HUES64 (cell line): Measurements from ENCODE around the gene LGALS4.

Experiments
- H3K27ac ChIP-seq: 2 replicates; pipeline ENCODE4 v1.7.0; 2013; ENCODE audit warnings: low read depth, low read length, inconsistent platforms
- H3K27me3 ChIP-seq: 2 replicates; pipeline ENCODE4 v1.6.1; 2013; ENCODE audit warnings: mild to moderate bottlenecking, low read length; ENCODE audit not compliant: insufficient read depth
- H3K36me3 ChIP-seq: 2 replicates; pipeline ENCODE4 v1.6.1; 2013; ENCODE audit warnings: mild to moderate bottlenecking, low read length; ENCODE audit not compliant: insufficient read depth
- H3K4me1 ChIP-seq: 2 replicates; pipeline ENCODE4 v1.6.1; 2013; ENCODE audit warnings: mild to moderate bottlenecking, low read length, moderate library complexity; ENCODE audit not compliant: insufficient read depth
- H3K4me3 ChIP-seq: 2 replicates; pipeline ENCODE4 v1.5.1; 2013; ENCODE audit warnings: mild to moderate bottlenecking, low read length, moderate library complexity
- H3K9ac ChIP-seq: 2 replicates; pipeline ENCODE4 v1.6.1; 2013; ENCODE audit warnings: mild to moderate bottlenecking, low read depth, low read length
- H3K9me3 ChIP-seq: 2 replicates; pipeline ENCODE4 v1.6.1; 2013; ENCODE audit warnings: low read depth, low read length; ENCODE audit not compliant: insufficient read depth
- WGBS: fragments of 150-250, 120-280 bp; methylation state at CpG from one replicate; pipeline ENCODE4 v1.1.7; 2013; ENCODE audit warnings: missing lambda C conversion rate; 5-methylcytosine and 5-hydroxymethylcytosine counted together

The LGALS4 gene

GRCh38 chr19:38841787-38842438 lies 29.2 kb upstream of the LGALS4 start:
- Histone ChIP-seq H3K9me3 (no peaks in the 10 kb centered on the region), H3K27me3 (no peaks in the 10 kb centered on the region), H3K9ac (no peak overlapping the region), H3K36me3 (peaks cover 100% of the 10 kb centered on the region), H3K4me3 (no peak overlapping the region), H3K4me1 (no peaks in the 10 kb centered on the region), H3K27ac (no peak overlapping the region)
- WGBS = 97% methylated on average over 18 of the region's 19 CpGs

- 94% methylated on average over 12 of the region's 12 CpGs for WGBS
- no peaks in the 10 kb centered on the region for H3K4me1 ChIP-seq
- H3K9me3 ChIP-seq = no peaks in the 10 kb centered on the region
- no peak overlapping the region for H3K9ac ChIP-seq
- H3K27me3 ChIP-seq = no peaks in the 10 kb centered on the region
- H3K4me3 ChIP-seq = no peak overlapping the region
- peaks cover 100% of the 10 kb centered on the region for H3K36me3 ChIP-seq
- H3K27ac ChIP-seq = no peak overlapping the region
Observed at GRCh38 chr19:38841180-38841766, 28.5 kb upstream of the LGALS4 start.

DNA sequence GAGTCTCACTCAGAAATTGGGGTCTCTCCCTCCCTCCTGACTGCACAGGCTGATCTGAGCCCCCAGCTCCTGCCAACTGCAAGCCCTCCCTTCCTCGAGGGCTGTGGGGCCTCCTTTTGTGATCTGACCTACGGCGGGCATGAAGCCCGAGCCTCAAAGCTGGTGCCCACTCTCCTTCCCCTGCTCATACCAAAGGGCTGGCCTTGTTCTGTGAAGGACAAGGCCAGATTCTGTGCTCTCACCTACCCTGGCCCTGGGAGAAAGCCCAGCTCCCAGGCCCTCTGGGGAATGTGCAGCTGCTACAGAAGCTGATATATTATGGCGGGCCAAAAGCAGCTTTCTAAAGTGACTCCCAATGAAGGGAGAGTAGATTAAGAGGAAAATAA lies 27.8 kb upstream of the LGALS4 start:
- no peaks in the 10 kb centered on the region for H3K4me1 ChIP-seq
- H3K36me3 ChIP-seq = peaks cover 100% of the 10 kb centered on the region
- no peak overlapping the region for H3K27ac ChIP-seq
- H3K4me3 ChIP-seq = no peak overlapping the region
- H3K27me3 ChIP-seq = no peaks in the 10 kb centered on the region
- 97% methylated on average over 5 of the region's 5 CpGs for WGBS
- no peak overlapping the region for H3K9ac ChIP-seq
- H3K9me3 ChIP-seq = no peaks in the 10 kb centered on the region

- Histone ChIP-seq H3K9ac (no peak overlapping the region), H3K9me3 (no peaks in the 10 kb centered on the region), H3K36me3 (peaks cover 98% of the 10 kb centered on the region), H3K27ac (no peak overlapping the region), H3K4me3 (no peak overlapping the region), H3K27me3 (no peaks in the 10 kb centered on the region), H3K4me1 (no peaks in the 10 kb centered on the region)
- WGBS = 95% methylated on average over 28 of the region's 28 CpGs
Observed at GRCh38 chr19:38839816-38840582, 27.3 kb upstream of the LGALS4 start.

DNA sequence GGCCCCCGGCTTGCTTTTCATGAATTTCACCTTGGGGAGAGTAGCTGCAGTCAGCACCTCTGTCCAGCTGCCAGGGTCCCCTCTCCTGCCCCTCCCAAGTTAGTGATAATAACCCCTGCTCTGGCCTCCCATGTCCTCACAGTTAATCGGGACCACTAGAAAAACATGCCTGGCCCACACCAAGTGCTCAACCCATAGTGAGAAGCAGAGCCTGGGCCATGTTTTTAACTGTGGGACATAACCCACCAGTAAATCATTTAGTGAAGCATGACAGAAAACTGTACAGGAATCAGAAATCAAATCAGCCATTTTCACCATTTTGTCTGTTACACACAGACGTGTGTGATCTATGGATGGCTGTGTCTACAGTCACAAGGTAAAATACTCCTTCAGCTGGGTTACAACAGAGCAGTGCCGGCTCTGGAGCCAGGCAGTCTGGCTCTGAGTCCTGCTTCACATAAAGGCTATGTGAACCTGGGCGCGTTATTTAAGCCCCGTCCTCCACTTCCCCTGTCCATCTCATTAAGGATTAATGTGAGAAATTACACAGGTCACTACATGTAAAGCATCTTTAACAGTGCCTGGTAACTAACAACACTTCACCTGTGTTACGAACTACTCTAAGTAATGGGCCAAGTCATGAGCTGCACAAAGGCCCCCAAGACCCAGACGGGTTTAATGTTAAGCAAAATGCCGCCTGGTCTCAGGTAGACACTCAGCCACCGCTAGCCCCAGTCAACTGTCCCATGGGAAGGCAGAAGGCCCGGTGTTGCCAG lies 26.4 kb upstream of the LGALS4 start:
- H3K4me1 ChIP-seq = no peaks in the 10 kb centered on the region
- H3K9me3 ChIP-seq = no peaks in the 10 kb centered on the region
- 97% methylated on average over 12 of the region's 12 CpGs for WGBS
- no peak overlapping the region for H3K9ac ChIP-seq
- no peaks in the 10 kb centered on the region for H3K27me3 ChIP-seq
- peak overlapping the region; percentile 12; the same call in 1 of the 2 replicates for H3K27ac ChIP-seq
- H3K4me3 ChIP-seq = no peak overlapping the region
- H3K36me3 ChIP-seq = peaks cover 90% of the 10 kb centered on the region

GRCh38 chr19:38838208-38838985 lies 25.7 kb upstream of the LGALS4 start:
- H3K27ac ChIP-seq = peak overlapping the region; percentile 35; the same call in 1 of the 2 replicates
- H3K4me3 ChIP-seq = no peak overlapping the region
- 95% methylated on average over 18 of the region's 19 CpGs for WGBS
- H3K9ac ChIP-seq = no peak overlapping the region
- H3K4me1 ChIP-seq = no peaks in the 10 kb centered on the region
- H3K9me3 ChIP-seq = no peaks in the 10 kb centered on the region
- no peaks in the 10 kb centered on the region for H3K27me3 ChIP-seq
- peaks cover 82% of the 10 kb centered on the region for H3K36me3 ChIP-seq

DNA sequence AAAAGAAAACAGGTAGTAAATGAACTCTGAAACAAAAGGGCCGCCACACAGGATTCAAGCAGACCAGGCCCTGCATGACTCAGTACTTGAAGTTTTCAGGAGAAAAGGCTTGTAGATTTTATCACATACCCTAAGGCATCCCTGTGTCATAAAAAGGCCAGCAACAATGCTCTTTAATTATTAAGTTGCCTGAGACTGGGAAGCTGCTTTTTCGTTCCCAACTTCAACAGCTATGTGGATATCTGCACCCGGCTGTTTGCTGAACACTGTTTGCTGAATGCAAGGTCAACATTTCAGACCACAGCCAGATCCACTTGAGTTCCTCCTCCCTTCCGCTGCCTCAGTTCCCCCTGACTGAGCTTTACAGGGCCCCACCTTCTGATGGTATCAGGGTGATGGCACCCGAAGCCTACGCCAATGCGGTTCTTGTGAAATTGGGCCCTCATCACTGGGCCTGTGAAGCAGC lies 24.9 kb upstream of the LGALS4 start:
- Histone ChIP-seq H3K9ac (no peak overlapping the region), H3K27ac (peak overlapping the region; percentile 35; the same call in 1 of the 2 replicates), H3K36me3 (peaks cover 75% of the 10 kb centered on the region), H3K4me1 (no peaks in the 10 kb centered on the region), H3K27me3 (no peaks in the 10 kb centered on the region), H3K9me3 (no peaks in the 10 kb centered on the region), H3K4me3 (no peak overlapping the region)
- 96% methylated on average over 7 of the region's 7 CpGs for WGBS

- Histone ChIP-seq H3K4me1 (peaks cover 4% of the 10 kb centered on the region; the same call in 1 of the 2 replicates), H3K9me3 (no peaks in the 10 kb centered on the region), H3K27ac (peak overlapping the region; percentile 25; the same call in 1 of the 2 replicates), H3K27me3 (no peaks in the 10 kb centered on the region), H3K4me3 (no peak overlapping the region), H3K9ac (no peak overlapping the region), H3K36me3 (peaks cover 69% of the 10 kb centered on the region)
- WGBS = 95% methylated on average over 6 of the region's 6 CpGs
Observed at GRCh38 chr19:38836983-38837626, 24.4 kb upstream of the LGALS4 start.

DNA sequence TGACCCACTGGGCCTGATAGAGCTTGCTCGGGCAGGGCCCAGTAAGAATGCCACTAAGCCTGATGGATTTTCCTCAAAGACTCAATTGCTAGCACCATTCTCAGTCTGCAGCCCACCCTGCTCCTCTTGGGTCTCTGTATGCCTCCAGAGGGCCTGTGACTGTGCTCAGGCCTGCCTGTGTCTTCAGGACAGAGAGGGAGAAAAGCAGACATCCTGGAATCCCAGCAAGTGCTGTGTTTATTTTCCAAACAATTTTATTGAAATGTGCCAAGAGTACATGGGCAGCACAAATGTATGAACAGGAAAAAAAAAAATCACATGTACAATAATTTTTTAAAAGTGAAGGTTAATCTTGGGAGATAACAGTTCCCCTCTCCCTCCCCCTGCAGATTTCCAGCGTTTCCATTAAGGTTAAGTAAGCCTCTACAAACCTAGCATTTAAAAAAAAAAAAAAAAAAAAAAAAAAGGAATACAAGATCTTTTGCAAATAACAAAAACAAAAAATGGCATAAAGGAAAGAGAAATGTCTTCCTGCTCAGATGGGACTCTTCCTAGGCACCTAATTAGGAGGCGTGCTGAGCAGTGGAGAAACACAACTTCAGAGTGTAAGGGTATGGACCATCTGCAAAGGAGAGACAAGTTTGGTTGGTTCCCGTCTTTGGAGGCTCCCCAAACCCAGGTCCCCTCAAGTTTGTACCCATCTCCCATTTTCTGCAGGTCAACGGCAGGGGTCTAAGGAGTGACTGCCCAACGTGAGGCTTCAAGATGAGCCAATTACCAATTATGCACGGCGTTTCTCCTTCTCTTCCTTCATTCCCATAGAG lies 23.6 kb upstream of the LGALS4 start:
- Histone ChIP-seq H3K9me3 (no peaks in the 10 kb centered on the region), H3K4me3 (no peak overlapping the region), H3K9ac (no peak overlapping the region), H3K27me3 (no peaks in the 10 kb centered on the region), H3K27ac (0 out of 2 replicates have a peak overlapping the region, but pooled peaks have one; percentile 5), H3K36me3 (peaks cover 62% of the 10 kb centered on the region), H3K4me1 (peaks cover 5% of the 10 kb centered on the region; the same call in 1 of the 2 replicates)
- WGBS = 94% methylated on average over 7 of the region's 8 CpGs
